Activated T-cell treated with anti-CD3 and anti-CD28 coated beads for 24 hours (primary cell): Measurements from ENCODE around the gene GPR137.
"Not testable (repeated sequence)": the region's sequence is repeated elsewhere in the genome, so short reads cannot be mapped to it uniquely, and the experiment has no call there.

Experiments used
- DNase-seq: peaks from one replicate; pipeline ENCODE4 v3.0.0-alpha.2; 2020; ENCODE audit warnings: low read depth

Gene GPR137

DNA sequence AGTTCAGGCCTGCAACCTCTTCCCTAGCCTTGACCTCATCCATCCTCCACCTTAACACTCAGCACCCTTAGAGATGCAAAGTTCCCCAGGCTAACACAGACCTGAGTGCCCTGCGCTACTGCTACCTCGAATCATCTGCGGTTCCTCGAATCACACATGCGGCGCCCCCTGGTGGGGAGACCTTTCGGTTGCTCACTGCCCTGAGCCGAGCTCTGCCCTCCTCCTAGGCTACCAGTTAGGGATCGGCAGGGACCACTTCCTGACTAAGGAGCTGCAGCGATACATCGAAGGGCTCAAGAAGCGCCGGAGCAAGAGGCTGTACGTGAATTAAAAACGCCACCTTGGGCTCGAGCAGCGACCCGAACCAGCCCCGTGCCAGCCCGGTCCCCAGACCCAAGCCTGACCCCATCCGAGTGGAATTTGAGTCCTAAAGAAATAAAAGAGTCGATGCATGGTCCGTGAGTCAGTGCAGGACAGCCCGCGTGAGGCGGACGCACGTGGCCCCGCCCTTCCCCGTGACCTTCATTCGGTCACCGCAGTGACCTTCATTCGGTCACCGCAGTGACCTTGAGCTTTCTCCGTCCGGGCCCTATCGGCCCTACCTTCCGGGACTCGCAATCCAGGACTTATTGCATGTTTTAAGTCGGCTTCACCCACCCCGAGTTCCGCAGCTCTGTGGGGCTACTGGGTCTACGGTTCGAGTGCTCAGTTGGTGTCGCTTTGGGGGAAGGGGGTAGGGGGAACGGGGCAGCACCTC lies 18.8 kb downstream of the GPR137 start:
- peak; percentile 88 for DNase-seq

DNA sequence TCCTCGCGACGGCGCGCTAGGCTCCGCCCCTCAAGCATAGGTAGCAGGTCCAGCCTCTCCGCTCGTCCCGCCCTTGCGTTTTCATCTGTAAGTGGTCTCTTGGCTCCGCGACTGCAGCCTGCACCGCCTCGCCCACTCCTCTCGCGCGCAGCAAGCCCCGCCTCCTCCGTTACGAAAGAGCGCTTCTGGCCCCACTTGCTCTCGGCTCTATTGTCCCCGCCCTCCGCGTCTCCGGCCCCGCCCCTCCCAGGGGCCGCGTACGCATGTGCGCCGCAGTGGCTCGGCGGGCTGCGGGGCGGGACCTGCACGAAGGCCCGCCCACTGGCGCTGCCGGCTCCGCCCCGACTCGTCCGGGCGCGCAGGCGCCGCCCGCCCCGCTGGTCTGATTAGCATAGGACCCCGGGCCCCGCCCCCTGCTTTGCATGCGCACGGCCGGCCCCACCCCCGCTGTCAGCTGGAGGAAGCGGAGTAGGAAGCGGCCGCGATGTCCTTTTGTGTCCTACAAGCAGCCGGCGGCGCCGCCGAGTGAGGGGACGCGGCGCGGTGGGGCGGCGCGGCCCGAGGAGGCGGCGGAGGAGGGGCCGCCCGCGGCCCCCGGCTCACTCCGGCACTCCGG lies 19.5 kb downstream of the GPR137 start, which contains the start of gene ESRRA:
ESRRA (plus strand) TSS at position 450 of the 616 bp plus-strand sequence. CDS start 1,656 bp downstream, outside the sequence.
- DNase-seq = peak; percentile 99

DNA sequence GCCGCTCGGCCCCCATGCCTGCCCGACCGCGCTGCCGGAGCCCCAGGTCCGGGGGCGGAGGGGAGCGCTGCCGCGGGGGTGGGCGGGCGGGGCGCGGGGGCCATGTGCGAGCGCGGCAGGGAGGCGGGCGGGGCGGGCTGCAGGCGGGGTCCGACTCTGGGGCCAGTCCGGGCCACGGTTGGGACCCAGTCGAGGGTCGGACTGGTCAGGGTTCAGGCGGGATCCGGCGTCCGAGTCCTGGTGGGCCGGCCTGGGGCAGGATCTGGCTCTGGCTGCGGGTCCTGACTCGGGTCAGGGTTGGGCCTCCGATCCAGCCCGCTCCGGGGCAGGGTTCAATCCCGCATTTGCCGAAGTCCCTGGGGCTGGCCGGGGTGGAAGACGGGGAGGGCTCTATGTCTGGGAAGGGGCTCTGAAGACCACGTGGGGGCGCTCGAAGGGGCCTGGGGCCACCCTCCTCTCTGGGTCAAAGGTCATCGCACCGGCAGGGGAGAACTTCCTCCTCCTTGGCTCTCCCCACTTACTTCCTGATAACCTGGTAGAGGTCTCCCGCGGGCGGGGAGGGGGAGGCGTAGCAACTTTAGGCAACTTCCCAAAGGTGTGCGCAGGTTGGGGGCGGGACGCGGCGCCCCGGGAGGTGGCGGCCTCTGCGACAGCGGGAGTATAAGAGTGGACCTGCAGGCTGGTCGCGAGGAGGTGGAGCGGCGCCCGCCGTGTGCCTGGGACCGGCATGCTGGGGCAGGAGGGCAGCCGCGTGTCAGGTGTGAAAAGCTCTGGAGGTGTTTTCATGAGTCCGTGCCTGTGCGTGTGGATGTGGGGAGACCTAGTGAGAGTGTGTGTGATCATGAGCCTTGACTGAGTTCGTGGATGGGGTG lies 20.3 kb downstream of the GPR137 start:
- peak; percentile 62 for DNase-seq

DNA sequence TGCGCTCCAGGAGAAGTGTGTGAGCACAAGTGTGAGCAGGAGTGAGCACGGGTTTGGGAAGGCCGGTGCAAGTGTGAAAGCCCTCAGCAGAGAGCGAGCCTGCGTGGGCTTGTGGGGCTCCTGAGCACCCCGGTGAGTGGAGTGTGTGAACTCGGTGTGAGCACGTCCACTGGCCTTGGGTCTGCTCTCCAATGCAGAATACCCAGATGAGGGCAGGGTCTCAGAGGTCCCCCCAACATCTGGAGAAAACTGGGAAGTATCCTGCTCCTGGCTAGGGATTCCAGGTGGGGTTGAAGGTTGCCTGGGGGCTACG lies 20.9 kb downstream of the GPR137 start:
- DNase-seq = no peak

DNA sequence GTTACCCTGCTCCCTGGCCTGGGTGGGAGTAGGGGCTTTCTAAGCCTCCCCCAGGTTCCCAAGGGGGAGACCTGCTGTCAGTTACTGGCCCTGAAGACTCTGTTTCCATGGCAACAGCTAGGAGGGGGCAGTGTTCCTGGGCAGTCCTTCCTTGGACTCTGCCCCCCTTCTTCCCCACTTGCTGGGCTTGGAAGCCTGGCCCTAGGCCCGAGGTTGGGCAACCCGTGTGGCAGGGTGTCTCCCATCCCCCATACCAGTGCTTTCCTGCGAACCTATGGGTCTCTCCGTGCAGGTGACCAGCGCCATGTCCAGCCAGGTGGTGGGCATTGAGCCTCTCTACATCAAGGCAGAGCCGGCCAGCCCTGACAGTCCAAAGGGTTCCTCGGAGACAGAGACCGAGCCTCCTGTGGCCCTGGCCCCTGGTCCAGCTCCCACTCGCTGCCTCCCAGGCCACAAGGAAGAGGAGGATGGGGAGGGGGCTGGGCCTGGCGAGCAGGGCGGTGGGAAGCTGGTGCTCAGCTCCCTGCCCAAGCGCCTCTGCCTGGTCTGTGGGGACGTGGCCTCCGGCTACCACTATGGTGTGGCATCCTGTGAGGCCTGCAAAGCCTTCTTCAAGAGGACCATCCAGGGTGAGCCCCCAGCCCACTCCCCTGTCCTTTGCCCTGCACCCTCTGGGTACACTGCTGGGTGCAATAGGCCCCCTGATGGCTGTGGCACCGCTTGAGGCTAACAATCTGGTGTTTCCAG lies 21.4 kb downstream of the GPR137 start:
- DNase-seq = no peak

DNA sequence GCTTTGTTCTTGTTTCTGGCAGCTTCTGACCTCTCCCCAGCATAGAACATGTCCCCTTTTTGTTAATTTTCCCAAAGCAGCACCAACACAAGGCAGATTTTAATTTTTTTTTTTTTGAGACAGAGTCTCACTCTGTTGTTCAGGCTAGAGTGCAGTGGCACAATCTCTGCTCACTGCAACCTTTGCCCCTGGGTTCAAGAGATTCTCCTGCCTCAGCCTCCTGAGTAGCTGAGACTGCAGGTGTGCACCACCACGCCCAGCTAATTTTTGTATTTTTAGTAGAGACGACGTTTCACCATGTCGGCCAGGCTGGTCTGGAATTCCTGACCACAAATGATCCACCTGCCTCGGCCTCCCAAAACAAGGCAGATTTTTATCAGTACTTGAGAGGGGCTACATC lies 22.1 kb downstream of the GPR137 start:
- not testable (repeated sequence) for DNase-seq

DNA sequence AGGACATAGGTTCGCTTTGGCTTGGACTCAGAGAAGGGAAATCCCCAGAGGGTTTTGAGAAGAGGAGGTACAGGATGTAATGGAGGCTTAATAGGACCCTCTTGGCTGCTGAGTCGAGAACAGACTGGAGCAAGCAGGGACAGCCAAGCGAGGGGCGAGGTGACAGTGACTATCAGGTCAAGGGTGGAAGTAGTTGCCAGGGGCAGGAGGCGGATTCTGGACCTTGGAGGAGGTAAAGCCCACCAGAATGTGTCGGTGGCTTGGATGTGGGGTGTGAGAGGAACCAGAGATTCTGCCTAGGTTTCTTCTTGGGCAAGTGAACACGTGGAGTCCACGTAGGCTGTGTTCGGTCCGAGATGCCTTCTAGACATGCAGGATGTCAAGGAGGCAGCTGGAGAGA lies 27.3 kb downstream of the GPR137 start:
- no peak for DNase-seq

DNA sequence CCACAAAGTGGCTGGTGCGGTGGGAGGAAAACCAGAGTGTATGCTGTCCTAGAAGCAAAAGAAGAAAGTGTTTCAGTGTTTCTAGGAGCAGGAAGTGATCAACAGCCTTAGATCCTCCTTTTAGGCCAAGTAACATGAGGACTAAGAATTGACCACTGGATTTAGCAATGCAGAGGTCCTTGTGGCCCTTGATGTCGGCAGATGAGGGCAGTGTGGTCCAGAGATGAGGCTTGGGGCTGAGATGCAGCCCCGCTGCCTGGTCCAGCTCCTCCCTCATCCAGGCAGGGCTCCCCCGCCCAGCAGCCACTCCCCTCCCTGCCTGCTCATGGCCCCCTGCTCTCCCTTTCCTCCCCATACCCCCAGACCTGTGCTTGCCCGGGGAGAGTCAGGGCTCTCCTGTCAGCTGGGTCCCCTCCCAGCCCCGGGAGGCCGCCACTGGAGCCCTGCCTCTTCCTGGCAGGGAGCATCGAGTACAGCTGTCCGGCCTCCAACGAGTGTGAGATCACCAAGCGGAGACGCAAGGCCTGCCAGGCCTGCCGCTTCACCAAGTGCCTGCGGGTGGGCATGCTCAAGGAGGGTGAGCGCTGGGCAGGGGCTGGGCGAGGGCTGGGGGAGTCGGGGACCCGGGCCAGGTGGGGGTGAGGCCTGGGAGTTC lies 28.0 kb downstream of the GPR137 start:
- DNase-seq = no peak

DNA sequence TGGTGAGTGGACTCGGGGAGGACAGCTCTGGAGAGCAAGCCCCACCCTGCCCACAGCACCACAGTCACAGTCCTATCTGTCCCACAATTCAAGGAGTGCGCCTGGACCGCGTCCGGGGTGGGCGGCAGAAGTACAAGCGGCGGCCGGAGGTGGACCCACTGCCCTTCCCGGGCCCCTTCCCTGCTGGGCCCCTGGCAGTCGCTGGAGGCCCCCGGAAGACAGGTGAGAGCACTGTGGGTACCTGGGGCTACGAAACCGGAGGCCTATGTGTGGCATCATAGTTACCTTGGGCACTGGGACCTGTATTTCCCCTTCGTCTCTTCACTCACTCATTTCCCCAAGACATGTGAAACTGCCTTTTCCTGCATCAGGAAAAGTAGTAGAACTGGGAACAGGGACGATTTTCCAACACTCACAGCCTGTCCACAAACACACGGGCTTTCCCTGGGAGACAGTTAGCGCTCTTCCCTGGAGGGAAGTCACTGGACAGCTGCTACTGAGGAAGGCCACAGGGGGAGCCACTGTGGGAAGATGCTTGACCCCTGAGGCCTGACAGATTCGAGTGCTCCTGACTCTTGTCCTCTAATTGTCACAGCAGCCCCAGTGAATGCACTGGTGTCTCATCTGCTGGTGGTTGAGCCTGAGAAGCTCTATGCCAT lies 28.6 kb downstream of the GPR137 start:
- no peak for DNase-seq

DNA sequence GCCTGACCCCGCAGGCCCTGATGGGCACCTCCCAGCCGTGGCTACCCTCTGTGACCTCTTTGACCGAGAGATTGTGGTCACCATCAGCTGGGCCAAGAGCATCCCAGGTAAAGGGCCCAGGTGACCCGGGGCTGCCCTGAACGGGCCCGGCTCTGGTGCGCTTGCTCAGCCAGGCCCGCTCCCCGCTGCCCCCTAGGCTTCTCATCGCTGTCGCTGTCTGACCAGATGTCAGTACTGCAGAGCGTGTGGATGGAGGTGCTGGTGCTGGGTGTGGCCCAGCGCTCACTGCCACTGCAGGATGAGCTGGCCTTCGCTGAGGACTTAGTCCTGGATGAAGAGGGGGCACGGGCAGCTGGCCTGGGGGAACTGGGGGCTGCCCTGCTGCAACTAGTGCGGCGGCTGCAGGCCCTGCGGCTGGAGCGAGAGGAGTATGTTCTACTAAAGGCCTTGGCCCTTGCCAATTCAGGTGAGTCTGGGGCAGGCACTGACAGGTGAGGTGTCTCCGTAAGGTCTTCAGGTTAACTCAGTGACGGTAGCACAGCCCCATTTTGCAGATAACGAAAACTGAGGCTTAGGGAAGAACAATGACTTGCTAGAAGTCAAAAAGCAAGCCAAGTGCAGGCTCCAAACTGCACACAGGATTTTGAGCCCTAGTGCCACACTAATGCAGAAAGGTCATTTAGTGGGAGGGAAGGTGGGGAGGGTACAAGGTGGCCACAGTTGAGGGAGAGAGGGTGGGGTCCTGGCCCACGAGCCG lies 29.3 kb downstream of the GPR137 start:
- DNase-seq = no peak

DNA sequence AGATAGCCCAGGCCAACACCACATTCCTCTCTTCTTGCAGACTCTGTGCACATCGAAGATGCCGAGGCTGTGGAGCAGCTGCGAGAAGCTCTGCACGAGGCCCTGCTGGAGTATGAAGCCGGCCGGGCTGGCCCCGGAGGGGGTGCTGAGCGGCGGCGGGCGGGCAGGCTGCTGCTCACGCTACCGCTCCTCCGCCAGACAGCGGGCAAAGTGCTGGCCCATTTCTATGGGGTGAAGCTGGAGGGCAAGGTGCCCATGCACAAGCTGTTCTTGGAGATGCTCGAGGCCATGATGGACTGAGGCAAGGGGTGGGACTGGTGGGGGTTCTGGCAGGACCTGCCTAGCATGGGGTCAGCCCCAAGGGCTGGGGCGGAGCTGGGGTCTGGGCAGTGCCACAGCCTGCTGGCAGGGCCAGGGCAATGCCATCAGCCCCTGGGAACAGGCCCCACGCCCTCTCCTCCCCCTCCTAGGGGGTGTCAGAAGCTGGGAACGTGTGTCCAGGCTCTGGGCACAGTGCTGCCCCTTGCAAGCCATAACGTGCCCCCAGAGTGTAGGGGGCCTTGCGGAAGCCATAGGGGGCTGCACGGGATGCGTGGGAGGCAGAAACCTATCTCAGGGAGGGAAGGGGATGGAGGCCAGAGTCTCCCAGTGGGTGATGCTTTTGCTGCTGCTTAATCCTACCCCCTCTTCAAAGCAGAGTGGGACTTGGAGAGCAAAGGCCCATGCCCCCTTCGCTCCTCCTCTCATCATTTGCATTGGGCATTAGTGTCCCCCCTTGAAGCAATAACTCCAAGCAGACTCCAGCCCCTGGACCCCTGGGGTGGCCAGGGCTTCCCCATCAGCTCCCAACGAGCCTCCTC lies 30.2 kb downstream of the GPR137 start:
- DNase-seq = not testable (repeated sequence)

DNA sequence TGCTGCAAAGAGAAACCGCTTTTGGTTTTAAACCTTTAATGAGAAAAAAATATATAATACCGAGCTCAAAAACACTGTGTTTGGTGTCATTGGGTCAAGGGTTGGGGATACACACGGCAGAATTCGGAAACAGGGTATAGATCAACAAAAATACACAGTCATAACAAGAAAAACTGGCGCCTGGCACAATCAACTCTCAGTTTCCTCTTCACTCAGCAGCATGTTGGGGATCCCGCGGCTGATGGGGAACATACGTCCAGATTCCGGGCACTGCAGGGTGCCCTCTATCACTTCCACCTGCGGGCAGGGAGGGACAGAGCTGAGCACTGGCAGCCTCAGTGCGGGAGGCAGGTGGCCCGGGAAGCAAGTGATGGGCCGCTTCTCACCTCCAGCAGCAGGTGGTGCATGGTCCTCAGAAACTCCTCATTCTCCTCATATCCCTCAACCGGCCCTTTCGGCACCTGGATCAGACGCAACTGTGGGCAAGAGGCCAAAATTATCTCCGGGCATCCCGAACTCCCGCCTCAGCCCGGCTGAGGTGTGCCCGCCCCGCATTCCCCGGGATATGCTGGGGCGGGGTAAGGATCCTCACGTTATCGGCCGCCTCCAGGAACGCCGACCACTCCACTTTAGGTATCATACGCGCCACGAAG lies 31.1 kb downstream of the GPR137 start:
- DNase-seq = no peak

DNA sequence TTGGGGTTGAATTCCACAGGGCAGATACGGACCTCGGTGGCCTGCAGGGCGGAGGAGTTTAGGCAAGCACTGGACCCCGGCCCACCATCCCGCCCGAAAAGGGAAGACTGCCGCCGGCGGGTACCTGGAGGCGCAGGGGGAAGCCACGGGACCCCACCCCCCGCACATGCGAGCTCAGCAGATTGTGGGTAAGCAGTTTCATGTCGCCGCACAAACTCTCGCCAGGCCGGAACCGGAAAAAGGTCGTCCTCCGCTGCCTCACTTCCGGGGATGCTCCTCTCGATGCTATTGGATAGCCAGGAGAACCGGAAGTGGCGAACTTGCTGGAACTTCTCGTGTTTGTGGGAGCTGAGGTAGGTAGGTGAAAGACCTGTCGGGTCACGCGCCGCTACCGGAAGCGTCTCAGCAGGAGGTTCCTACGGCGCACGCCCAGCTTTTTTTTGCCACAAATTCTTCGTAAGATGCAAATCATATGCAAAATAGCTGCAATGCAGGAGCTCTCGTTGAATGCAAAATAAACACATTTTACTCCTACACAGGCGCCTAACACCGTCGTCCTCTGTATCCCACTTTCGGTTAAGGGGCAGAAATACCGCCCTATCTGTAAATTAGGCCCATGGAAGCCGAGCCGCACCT lies 31.8 kb downstream of the GPR137 start, which contains the start of gene TRMT112:
TRMT112 (minus strand) TSS at position 235 of the 636 bp plus-strand sequence; CDS start at position 202, 33 bp downstream.
- DNase-seq = peak; percentile 97

DNA sequence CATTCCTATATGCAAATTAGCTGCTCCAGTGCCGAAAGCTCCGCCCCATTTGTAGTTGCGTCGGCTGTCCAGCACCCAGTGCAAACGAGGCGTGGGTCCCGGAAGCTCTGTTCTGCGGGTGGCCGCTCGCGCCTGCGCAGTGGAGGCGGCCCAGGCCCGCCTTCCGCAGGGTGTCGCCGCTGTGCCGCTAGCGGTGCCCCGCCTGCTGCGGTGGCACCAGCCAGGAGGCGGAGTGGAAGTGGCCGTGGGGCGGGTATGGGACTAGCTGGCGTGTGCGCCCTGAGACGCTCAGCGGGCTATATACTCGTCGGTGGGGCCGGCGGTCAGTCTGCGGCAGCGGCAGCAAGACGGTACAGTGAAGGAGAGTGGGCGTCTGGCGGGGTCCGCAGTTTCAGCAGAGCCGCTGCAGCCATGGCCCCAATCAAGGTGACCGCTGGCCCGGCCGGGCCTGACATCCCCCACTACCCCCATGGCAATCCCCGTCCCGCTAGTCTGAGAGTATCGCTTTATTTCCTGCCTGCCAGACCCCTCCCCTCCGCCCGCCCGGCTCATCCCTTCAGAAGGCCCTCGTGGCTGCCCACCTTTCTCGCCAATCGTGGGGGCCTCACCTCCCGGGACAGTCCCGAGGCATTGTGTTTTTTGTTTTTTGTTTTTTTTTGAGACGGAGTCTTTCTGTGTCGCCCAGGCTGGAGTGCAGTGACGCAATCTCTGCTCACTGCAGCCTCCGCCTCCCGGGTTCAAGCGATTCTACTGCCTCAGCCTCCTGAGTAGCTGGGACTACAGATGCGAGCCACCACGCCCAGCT lies 32.5 kb downstream of the GPR137 start, which contains the start of gene PRDX5:
PRDX5 (plus strand) TSS at position 161 of the 805 bp plus-strand sequence; CDS start at position 256, 95 bp downstream.
- DNase-seq = peak; percentile 92

DNA sequence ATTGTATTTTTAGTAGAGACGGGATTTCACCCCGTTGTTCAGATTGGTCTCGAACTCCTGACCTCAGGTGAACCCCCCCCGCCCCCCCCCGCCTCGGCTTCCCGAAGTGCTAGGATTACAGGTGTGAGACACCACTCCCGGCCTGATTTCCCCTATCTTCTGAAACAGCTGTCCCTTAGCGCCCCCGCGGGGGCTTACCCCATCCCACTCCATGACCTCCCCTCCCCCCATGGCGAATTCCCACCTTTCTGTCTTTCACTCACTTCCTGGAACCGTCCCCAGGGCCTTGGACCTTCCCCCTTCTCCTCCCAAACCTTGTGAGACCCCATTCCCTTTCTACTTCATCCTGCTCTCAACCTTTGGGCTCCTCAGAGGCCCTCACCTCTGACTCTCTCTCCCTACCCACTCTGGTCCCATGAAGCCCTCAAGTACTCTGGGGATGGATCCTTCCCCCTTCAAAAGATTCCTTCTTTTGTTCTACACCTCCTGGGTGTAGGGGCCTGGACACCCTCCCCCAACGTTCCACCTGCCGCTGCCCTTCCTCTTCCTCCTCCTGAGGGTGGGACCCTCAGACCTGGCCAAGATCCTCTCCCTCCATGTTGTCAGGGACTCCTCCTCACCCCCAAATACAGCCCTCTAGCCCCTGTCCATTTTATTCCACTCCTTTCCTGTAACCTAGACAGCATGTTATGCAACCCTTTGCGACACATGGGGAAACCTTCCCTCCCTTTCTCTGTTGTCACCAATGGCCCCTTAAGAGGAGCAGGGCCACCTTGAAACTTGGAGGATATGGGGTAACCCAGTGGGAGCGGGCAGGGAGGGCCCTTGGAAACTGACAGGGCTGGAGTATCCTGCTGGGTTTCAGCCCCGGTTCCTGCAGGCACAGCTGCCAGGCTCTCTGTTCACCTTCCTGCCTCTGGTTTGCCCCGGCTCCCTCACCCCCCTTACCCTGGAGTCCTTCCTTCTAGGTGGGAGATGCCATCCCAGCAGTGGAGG lies 33.4 kb downstream of the GPR137 start:
- no peak for DNase-seq

DNA sequence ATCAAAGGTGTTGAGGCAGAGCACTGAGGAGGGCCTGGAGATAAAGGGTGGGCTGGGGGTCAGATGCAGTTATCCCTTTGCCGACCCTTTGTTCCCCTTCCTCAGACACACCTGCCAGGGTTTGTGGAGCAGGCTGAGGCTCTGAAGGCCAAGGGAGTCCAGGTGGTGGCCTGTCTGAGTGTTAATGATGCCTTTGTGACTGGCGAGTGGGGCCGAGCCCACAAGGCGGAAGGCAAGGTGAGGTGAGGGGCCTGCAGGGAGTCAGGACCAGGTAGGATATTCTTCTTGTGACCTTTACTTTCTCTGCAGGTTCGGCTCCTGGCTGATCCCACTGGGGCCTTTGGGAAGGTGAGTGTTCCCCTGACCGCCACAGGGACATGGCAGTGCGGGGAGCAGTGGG lies 34.9 kb downstream of the GPR137 start:
- no peak for DNase-seq
